ENCODE results near the gene AMIGO1. TPM values are rescaled to one million over a fixed set of nuclear protein-coding genes. Genes with fewer than 3 reads are reported as not detected.

Gene AMIGO1
- total RNA-seq, 3 donors from 2014 or later (not counting 1 experiment from before 2014, with no cell fraction given) = 5.0 to 10.7 (median 7.8) TPM

- Mint-ChIP-seq H3K9me3 (no peaks in the 10 kb centered on the region), H3K36me3 (no peaks in the 10 kb centered on the region), H3K4me1 (peaks cover 0 to 2% of the 10 kb centered on the region in 2 donors), H3K4me3 (no peak overlapping the region), H3K27me3 (ENCODE audit: low read depth in 2 of 2) (no peaks in the 10 kb centered on the region), H3K27ac (no peak overlapping the region)
- H3K36me3 ChIP-seq (ENCODE audit: control insufficient read depth, insufficient read depth, low read length) = no peaks in the 10 kb centered on the region
- DNase-seq (no peak), ATAC-seq (no peak)
- 91% methylated on average over 3 of the region's 3 CpGs for WGBS (ENCODE audit: insufficient coverage)
- H3K9me3 ChIP-seq (ENCODE audit: control insufficient read depth, insufficient read depth, low read length) = no peaks in the 10 kb centered on the region
- TF ChIP-seq CTCF (IDR thresholded peaks at IDR 0.05) = no peak
- intact Hi-C loops (cut with micrococcal nuclease) = no loop called here
- H3K4me3 ChIP-seq (ENCODE audit: low read length) = no peak overlapping the region
- no peak overlapping the region for H3K27ac ChIP-seq (ENCODE audit: low read length)
- no peaks in the 10 kb centered on the region for H3K4me1 ChIP-seq (ENCODE audit: control insufficient read depth, insufficient read depth, low read length)
- no peaks in the 10 kb centered on the region for H3K27me3 ChIP-seq (ENCODE audit: control insufficient read depth, insufficient read depth, low read length)
These were observed 31.6 kb upstream of the AMIGO1 start for GRCh38 chr1:109541102-109541501.

- no peaks in the 10 kb centered on the region for H3K27me3 Mint-ChIP-seq (ENCODE audit: low read depth in 2 of 2)
- H3K27ac Mint-ChIP-seq = no peak within 1 kb of the TSS
- no peaks in the 10 kb centered on the region for H3K27me3 ChIP-seq (ENCODE audit: control insufficient read depth, insufficient read depth, low read length)
- H3K9me3 Mint-ChIP-seq = no peaks in the 10 kb centered on the region
- H3K36me3 Mint-ChIP-seq = no peaks in the 10 kb centered on the region
- intact Hi-C loops (cut with micrococcal nuclease) = no loop called here
- H3K36me3 ChIP-seq (ENCODE audit: control insufficient read depth, insufficient read depth, low read length) = no peaks in the 10 kb centered on the region
- ATAC-seq (no peak), DNase-seq (no peak)
- WGBS (ENCODE audit: insufficient coverage) = 82% methylated on average over 7 of the region's 7 CpGs
- no peak within 1 kb of the TSS for H3K4me3 ChIP-seq (ENCODE audit: low read length)
- H3K4me1 ChIP-seq (ENCODE audit: control insufficient read depth, insufficient read depth, low read length) = no peaks in the 10 kb centered on the region
- no peaks in the 10 kb centered on the region for H3K4me1 Mint-ChIP-seq
- H3K4me3 Mint-ChIP-seq = no peak within 1 kb of the TSS
- H3K9me3 ChIP-seq (ENCODE audit: control insufficient read depth, insufficient read depth, low read length) = no peaks in the 10 kb centered on the region
- no peak for TF ChIP-seq CTCF (IDR thresholded peaks at IDR 0.05)
- H3K27ac ChIP-seq (ENCODE audit: low read length) = no peak within 1 kb of the TSS
These were observed 30.1 kb upstream of the AMIGO1 start, which contains the start of gene GPR61 for GRCh38 chr1:109539676-109540075. GPR61 (plus strand) TSS chr1:109539872; CDS start chr1:109543023, 3,151 bp downstream.

GRCh38 chr1:109538827-109539555, 29.5 kb upstream of the AMIGO1 start:
- no peaks in the 10 kb centered on the region for H3K4me1 ChIP-seq (ENCODE audit: control insufficient read depth, insufficient read depth, low read length)
- no peak overlapping the region for H3K4me3 ChIP-seq (ENCODE audit: low read length)
- DNase-seq = no peak
- ATAC-seq = no peak
- WGBS (ENCODE audit: insufficient coverage) = 86% methylated on average over 7 of the region's 9 CpGs
- H3K4me1 Mint-ChIP-seq = no peaks in the 10 kb centered on the region
- H3K27me3 Mint-ChIP-seq (ENCODE audit: low read depth in 2 of 2) = no peaks in the 10 kb centered on the region
- H3K9me3 ChIP-seq (ENCODE audit: control insufficient read depth, insufficient read depth, low read length) = no peaks in the 10 kb centered on the region
- TF ChIP-seq CTCF (IDR thresholded peaks at IDR 0.05) = no peak
- no peaks in the 10 kb centered on the region for H3K36me3 Mint-ChIP-seq
- no peaks in the 10 kb centered on the region for H3K27me3 ChIP-seq (ENCODE audit: control insufficient read depth, insufficient read depth, low read length)
- H3K9me3 Mint-ChIP-seq = no peaks in the 10 kb centered on the region
- H3K4me3 Mint-ChIP-seq = no peak overlapping the region
- intact Hi-C loops (cut with micrococcal nuclease) = no loop called here
- no peaks in the 10 kb centered on the region for H3K36me3 ChIP-seq (ENCODE audit: control insufficient read depth, insufficient read depth, low read length)
- H3K27ac ChIP-seq (ENCODE audit: low read length) = no peak overlapping the region
- H3K27ac Mint-ChIP-seq = no peak overlapping the region
